Measurements from ENCODE around the gene PHOX2A.

GRCh38 chr11:72222106-72222891, 21.7 kb downstream of the PHOX2A start:
- TF ChIP-seq GATA2 (IDR thresholded peaks at IDR 0.05; ENCODE audit: low read depth, low read length): no peak
- no peak for TF ChIP-seq GATA3 (IDR thresholded peaks at IDR 0.05; ENCODE audit: low read depth, low read length)

All from SH-SY5Y (cell line).